ENCODE data around the gene SPCS1. TPM values are rescaled to one million over a fixed set of nuclear protein-coding genes. Genes with fewer than 3 reads are reported as not detected.

SPCS1 gene
- polyA plus RNA-seq (2013), result 139 and 144 TPM in 2 replicates

DNA sequence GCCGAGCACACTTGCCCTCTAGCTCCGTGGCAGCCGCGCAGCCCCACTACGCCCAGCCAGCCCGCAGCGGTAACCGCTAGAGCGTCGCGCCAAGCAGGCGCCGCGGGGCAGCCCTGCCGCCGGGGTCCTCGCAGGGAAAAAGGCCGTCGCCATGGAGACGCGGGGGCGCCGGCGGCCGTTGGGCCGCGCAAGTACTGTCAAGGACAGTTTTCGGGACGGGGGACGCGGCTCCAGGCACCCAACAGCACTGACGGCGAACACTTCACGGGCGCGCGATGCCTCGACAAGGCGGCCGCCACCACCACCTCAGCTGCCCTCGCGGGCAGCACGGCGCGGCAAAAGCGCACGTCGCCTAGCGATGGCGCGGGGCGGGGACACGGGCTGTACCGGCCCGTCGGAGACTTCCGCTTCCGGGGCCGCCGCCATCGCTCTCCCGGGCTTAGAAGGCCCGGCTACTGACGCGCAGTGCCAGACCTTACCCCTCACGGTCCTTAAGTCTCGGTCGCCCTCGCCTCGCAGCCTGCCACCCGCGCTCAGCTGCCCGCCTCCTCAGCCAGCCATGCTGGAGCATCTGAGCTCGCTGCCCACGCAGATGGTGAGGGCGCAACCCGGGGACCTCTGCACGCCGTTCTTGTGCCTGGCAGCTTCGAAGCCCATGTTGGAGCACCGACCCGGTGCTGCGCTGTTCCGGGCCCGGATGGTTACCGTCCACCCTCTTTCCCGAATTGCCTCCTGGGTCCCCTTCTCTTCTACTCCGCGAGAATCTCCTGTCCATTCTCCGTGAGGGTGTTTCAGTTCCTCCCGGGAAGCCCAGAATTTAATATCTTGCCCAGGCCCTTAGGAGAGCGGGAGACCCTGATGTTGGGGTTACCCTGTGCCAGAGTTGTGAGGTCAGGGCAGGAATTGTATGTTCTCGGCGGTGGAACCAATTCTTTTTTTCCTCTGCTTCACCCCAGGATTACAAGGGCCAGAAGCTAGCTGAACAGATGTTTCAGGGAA lies at the start of gene SPCS1, which contains the start of gene GLT8D1:
Gene SPCS1 (plus strand): TSS at position 419 of the 999 bp plus-strand sequence. CDS start 141 bp downstream, at position 560.
Gene GLT8D1 (minus strand): TSS at position 104 of the 999 bp plus-strand sequence. CDS start 5,331 bp downstream, outside the sequence.
- peak within 1 kb of the TSS; percentile 96 for H3K4me3 ChIP-seq (ENCODE audit: low read depth, low read length)
- peaks cover 13% of the 10 kb centered on the region for H3K79me1 ChIP-seq (ENCODE audit: low read length)
- H3K27me3 ChIP-seq (ENCODE audit: insufficient read depth, low read length), result no peaks in the 10 kb centered on the region
- DNase-seq, result peak; percentile 82 to 91
- H4K91ac ChIP-seq (ENCODE audit: low read depth, low read length), result peak within 1 kb of the TSS; percentile 96
- peak within 1 kb of the TSS; percentile 97 for H4K8ac ChIP-seq (ENCODE audit: low read depth, low read length)
- H3K9me3 ChIP-seq (ENCODE audit: insufficient read depth, low read depth, low read length), result peaks cover 4% of the 10 kb centered on the region
- peak within 1 kb of the TSS; percentile 98 for H2AFZ ChIP-seq (ENCODE audit: insufficient read depth, low read length, poor library complexity)
- peak within 1 kb of the TSS; percentile 78 for H3K27ac ChIP-seq (ENCODE audit: low read depth, low read length)
- H3K18ac ChIP-seq (ENCODE audit: low read length), result peak within 1 kb of the TSS; percentile 97
- peak within 1 kb of the TSS; percentile 87 for H2BK120ac ChIP-seq (ENCODE audit: insufficient read depth, low read length, poor library complexity)
- H3K4me1 ChIP-seq (ENCODE audit: control insufficient read depth in 1 of 2, insufficient read depth in 2 of 2, low read length in 2 of 2), result peaks cover 3 to 8% of the 10 kb centered on the region in 2 experiments
- H2BK12ac ChIP-seq (ENCODE audit: low read length), result no peak within 1 kb of the TSS
- H3K23ac ChIP-seq (ENCODE audit: low read length), result no peak within 1 kb of the TSS
- peak within 1 kb of the TSS; percentile 79 for H3K4me2 ChIP-seq (ENCODE audit: low read length)
- H3K9ac ChIP-seq (ENCODE audit: low read length), result peak within 1 kb of the TSS; percentile 90
- H2AK5ac ChIP-seq (ENCODE audit: low read length), result peak within 1 kb of the TSS; percentile 93
- H4K12ac ChIP-seq (ENCODE audit: low read depth, low read length), result peak within 1 kb of the TSS; percentile 98
- H3K79me2 ChIP-seq (ENCODE audit: control insufficient read depth, insufficient read depth, low read length, poor library complexity), result peaks cover 10% of the 10 kb centered on the region
- no CpG with 5 or more reads among the region's 94 CpGs for WGBS (ENCODE audit: extremely low coverage, insufficient coverage, insufficient read length)
- H3K14ac ChIP-seq (ENCODE audit: low read length), result peak within 1 kb of the TSS; percentile 97
- peaks cover 0 to 2% of the 10 kb centered on the region in 2 experiments for H3K36me3 ChIP-seq (ENCODE audit: control insufficient read depth in 1 of 2, insufficient read depth in 2 of 2, low read length in 2 of 2)
- H2BK5ac ChIP-seq (ENCODE audit: low read depth, low read length, poor library complexity), result peak within 1 kb of the TSS; percentile 82
- H3K4ac ChIP-seq (ENCODE audit: low read depth, low read length), result peak within 1 kb of the TSS; percentile 96

DNA sequence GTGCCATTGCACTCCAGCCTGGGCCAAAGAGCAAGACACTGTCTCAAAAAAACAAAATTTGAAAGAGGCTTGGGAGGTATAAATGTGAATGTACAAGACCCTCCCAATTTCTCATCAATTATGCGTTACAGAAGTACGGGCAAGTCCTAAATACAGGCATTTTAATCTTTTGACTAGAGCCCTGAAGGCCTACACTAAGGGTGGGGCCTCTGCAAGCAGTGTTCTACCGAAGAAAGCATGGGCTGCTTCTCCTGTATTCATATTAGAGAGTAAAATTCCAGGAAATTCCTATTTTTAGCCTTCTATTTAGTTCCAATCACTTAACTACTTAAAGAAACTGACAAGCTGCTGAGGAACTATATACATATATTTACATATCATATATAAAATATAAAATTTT lies 45.9 kb upstream of the SPCS1 start:
- Histone ChIP-seq H2BK12ac (ENCODE audit: low read length) (no peak overlapping the region), H3K79me1 (ENCODE audit: low read length) (no peaks in the 10 kb centered on the region), H4K8ac (ENCODE audit: low read depth, low read length) (no peak overlapping the region), H2BK5ac (ENCODE audit: low read depth, low read length, poor library complexity) (no peak overlapping the region), H3K23ac (ENCODE audit: low read length) (no peak overlapping the region), H3K27ac (ENCODE audit: low read depth, low read length) (no peak overlapping the region), H3K36me3 (ENCODE audit: control insufficient read depth in 1 of 2, insufficient read depth in 2 of 2, low read length in 2 of 2) (peaks cover 25 to 34% of the 10 kb centered on the region in 2 experiments), H3K4ac (ENCODE audit: low read depth, low read length) (no peak overlapping the region), H3K27me3 (ENCODE audit: insufficient read depth, low read length) (no peaks in the 10 kb centered on the region), H3K14ac (ENCODE audit: low read length) (no peak overlapping the region), H4K12ac (ENCODE audit: low read depth, low read length) (no peak overlapping the region), H3K4me2 (ENCODE audit: low read length) (no peak overlapping the region), H2AK5ac (ENCODE audit: low read length) (no peak overlapping the region), H3K9me3 (ENCODE audit: insufficient read depth, low read depth, low read length) (no peaks in the 10 kb centered on the region), H3K9ac (ENCODE audit: low read length) (no peak overlapping the region), H3K79me2 (ENCODE audit: control insufficient read depth, insufficient read depth, low read length, poor library complexity) (no peaks in the 10 kb centered on the region), H3K18ac (ENCODE audit: low read length) (no peak overlapping the region), H3K4me3 (ENCODE audit: low read depth, low read length) (no peak overlapping the region), H2AFZ (ENCODE audit: insufficient read depth, low read length, poor library complexity) (no peak overlapping the region), H4K91ac (ENCODE audit: low read depth, low read length) (no peak overlapping the region), H3K4me1 (ENCODE audit: control insufficient read depth in 1 of 2, insufficient read depth in 2 of 2, low read length in 2 of 2) (no peaks in the 10 kb centered on the region), H2BK120ac (ENCODE audit: insufficient read depth, low read length, poor library complexity) (no peak overlapping the region)
- no peak for DNase-seq
- no CpG with 5 or more reads among the region's 3 CpGs for WGBS (ENCODE audit: extremely low coverage, insufficient coverage, insufficient read length)

DNA sequence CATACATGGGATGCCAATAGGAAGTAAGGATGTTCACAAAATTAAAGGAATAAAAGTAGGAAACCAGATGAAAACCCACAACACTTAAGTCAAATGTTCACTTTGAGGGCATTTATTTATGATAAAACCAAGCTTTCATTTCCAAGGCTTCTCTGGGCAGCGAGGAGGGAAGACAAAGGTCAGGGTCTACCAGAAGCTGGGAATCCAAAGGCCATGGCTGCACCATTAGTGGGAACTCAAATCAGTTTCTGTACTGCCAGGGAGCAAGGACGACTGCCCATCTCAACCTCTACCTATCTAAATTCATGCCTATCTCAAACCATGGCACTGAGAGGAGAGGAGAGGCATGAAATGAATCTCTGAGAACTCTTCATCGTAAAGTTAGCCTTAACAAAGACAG lies 42.8 kb upstream of the SPCS1 start:
- no peak overlapping the region for H3K4me3 ChIP-seq (ENCODE audit: low read depth, low read length)
- H3K9ac ChIP-seq (ENCODE audit: low read length), result peak overlapping the region; percentile 56
- no peak overlapping the region for H2AK5ac ChIP-seq (ENCODE audit: low read length)
- no peak overlapping the region for H3K18ac ChIP-seq (ENCODE audit: low read length)
- H3K79me2 ChIP-seq (ENCODE audit: control insufficient read depth, insufficient read depth, low read length, poor library complexity), result no peaks in the 10 kb centered on the region
- no peak overlapping the region for H3K27ac ChIP-seq (ENCODE audit: low read depth, low read length)
- no peaks in the 10 kb centered on the region for H3K27me3 ChIP-seq (ENCODE audit: insufficient read depth, low read length)
- no peak for DNase-seq
- H2AFZ ChIP-seq (ENCODE audit: insufficient read depth, low read length, poor library complexity), result no peak overlapping the region
- no peak overlapping the region for H2BK12ac ChIP-seq (ENCODE audit: low read length)
- no peaks in the 10 kb centered on the region for H3K9me3 ChIP-seq (ENCODE audit: insufficient read depth, low read depth, low read length)
- no peak overlapping the region for H2BK120ac ChIP-seq (ENCODE audit: insufficient read depth, low read length, poor library complexity)
- H3K4ac ChIP-seq (ENCODE audit: low read depth, low read length), result no peak overlapping the region
- no peaks in the 10 kb centered on the region for H3K79me1 ChIP-seq (ENCODE audit: low read length)
- H4K8ac ChIP-seq (ENCODE audit: low read depth, low read length), result no peak overlapping the region
- no peak overlapping the region for H4K12ac ChIP-seq (ENCODE audit: low read depth, low read length)
- H3K4me2 ChIP-seq (ENCODE audit: low read length), result no peak overlapping the region
- no peak overlapping the region for H4K91ac ChIP-seq (ENCODE audit: low read depth, low read length)
- H3K4me1 ChIP-seq (ENCODE audit: control insufficient read depth in 1 of 2, insufficient read depth in 2 of 2, low read length in 2 of 2), result no peaks in the 10 kb centered on the region
- H3K14ac ChIP-seq (ENCODE audit: low read length), result no peak overlapping the region
- no CpG with 5 or more reads among the region's 3 CpGs for WGBS (ENCODE audit: extremely low coverage, insufficient coverage, insufficient read length)
- no peak overlapping the region for H3K23ac ChIP-seq (ENCODE audit: low read length)
- H2BK5ac ChIP-seq (ENCODE audit: low read depth, low read length, poor library complexity), result no peak overlapping the region
- peaks cover 29 to 31% of the 10 kb centered on the region in 2 experiments for H3K36me3 ChIP-seq (ENCODE audit: control insufficient read depth in 1 of 2, insufficient read depth in 2 of 2, low read length in 2 of 2)

DNA sequence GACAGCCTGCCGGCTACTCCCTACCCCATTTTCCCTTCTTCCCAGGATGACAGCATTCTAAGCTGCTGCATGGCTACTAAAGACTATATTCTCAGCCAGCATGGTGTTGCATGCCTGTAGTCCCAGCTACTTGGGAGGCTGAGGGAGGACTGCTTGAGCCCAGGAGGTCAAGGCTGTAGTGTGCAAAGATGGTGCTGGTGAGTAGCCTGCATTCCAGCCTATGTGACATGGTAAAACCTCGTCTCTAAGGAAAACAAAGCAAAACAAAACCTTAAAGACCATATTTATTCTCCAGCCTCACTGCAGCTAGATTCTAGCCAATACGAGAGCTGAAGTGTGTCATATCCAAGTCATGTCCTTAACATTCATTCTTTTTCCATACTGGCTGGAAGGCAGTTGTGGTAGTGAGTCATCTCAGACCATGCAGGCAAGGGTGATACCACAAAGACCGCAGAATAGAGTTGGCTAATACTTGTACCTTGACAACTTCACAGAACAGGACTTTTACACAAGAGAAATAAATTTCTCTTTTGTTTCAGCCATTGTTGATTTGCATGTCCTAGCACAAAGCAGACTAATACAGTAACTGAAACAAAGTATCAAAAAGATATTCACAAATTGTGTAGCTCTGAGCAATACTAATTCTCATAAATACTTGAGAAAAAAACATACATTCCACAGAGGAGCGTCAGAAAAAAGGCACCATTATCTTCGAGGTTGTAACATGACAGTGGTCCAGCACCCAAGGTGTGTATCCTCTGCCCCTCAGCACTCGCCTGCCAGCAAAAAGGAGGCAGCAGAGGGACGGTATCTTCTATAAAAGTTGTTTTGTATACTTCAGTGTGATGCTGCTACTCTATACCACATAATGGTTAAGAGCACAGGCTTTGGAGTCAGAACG lies 35.0 kb upstream of the SPCS1 start:
- H4K12ac ChIP-seq (ENCODE audit: low read depth, low read length), result no peak overlapping the region
- H3K4me1 ChIP-seq (ENCODE audit: control insufficient read depth in 1 of 2, insufficient read depth in 2 of 2, low read length in 2 of 2), result peaks cover 0 to 5% of the 10 kb centered on the region in 2 experiments
- no peaks in the 10 kb centered on the region for H3K9me3 ChIP-seq (ENCODE audit: insufficient read depth, low read depth, low read length)
- DNase-seq, result peak; percentile 90 to 99
- no peak overlapping the region for H3K14ac ChIP-seq (ENCODE audit: low read length)
- H3K79me2 ChIP-seq (ENCODE audit: control insufficient read depth, insufficient read depth, low read length, poor library complexity), result no peaks in the 10 kb centered on the region
- no peak overlapping the region for H2AK5ac ChIP-seq (ENCODE audit: low read length)
- no peak overlapping the region for H2AFZ ChIP-seq (ENCODE audit: insufficient read depth, low read length, poor library complexity)
- peaks cover 16% of the 10 kb centered on the region in 2 experiments for H3K36me3 ChIP-seq (ENCODE audit: control insufficient read depth in 1 of 2, insufficient read depth in 2 of 2, low read length in 2 of 2)
- no peaks in the 10 kb centered on the region for H3K79me1 ChIP-seq (ENCODE audit: low read length)
- H3K4me3 ChIP-seq (ENCODE audit: low read depth, low read length), result no peak overlapping the region
- no peak overlapping the region for H3K4me2 ChIP-seq (ENCODE audit: low read length)
- no peak overlapping the region for H3K23ac ChIP-seq (ENCODE audit: low read length)
- H3K18ac ChIP-seq (ENCODE audit: low read length), result no peak overlapping the region
- H3K4ac ChIP-seq (ENCODE audit: low read depth, low read length), result no peak overlapping the region
- WGBS (ENCODE audit: extremely low coverage, insufficient coverage, insufficient read length), result no CpG with 5 or more reads among the region's 9 CpGs
- no peak overlapping the region for H3K27ac ChIP-seq (ENCODE audit: low read depth, low read length)
- no peaks in the 10 kb centered on the region for H3K27me3 ChIP-seq (ENCODE audit: insufficient read depth, low read length)
- H4K91ac ChIP-seq (ENCODE audit: low read depth, low read length), result no peak overlapping the region
- H3K9ac ChIP-seq (ENCODE audit: low read length), result no peak overlapping the region
- H2BK120ac ChIP-seq (ENCODE audit: insufficient read depth, low read length, poor library complexity), result no peak overlapping the region
- no peak overlapping the region for H2BK12ac ChIP-seq (ENCODE audit: low read length)
- H4K8ac ChIP-seq (ENCODE audit: low read depth, low read length), result no peak overlapping the region
- H2BK5ac ChIP-seq (ENCODE audit: low read depth, low read length, poor library complexity), result no peak overlapping the region
